PC-9 (cell line): ENCODE measurements around the gene ZDHHC14. TPM values are rescaled to one million over a fixed set of nuclear protein-coding genes. Genes with fewer than 3 reads are reported as not detected.

Source experiments
- BruUV-seq: library from RNA; stranded (reverse); fragments of 400-500 nt; replicated peaks from 2 replicates; lab custom pipeline; 2021; lab: Mats Ljungman, UMichigan
- CTCF ChIA-PET: fragments of 300-600 bp; sonication (Branson Sonifier 250); formaldehyde crosslinking; loops from one replicate; lab custom pipeline; 2022; ENCODE audit warnings: antibody characterized with exemption; lab: Charles Lee
- POLR2A ChIA-PET: fragments of 300-600 bp; sonication (Branson Sonifier 250); formaldehyde crosslinking; loops from one replicate; lab custom pipeline; 2022; ENCODE audit warnings: antibody characterized with exemption; ENCODE audit not compliant: unreplicated experiment; lab: Charles Lee
- DNase-seq, 2 experiments: peaks; one replicate each; pipeline versions ENCODE4 v3.0.0 to v3.0.0-alpha.2; 2015 to 2022; ENCODE audit warnings: mixed read lengths in 1 of 2
- H2AFZ ChIP-seq: fragments of 200-600 bp; sonication (generic); 2 replicates; pipeline ENCODE4 v1.8.1; 2017; ENCODE audit warnings: antibody characterized with exemption
- H3F3A ChIP-seq: fragments of 200-600 bp; sonication (generic); 2 replicates; pipeline ENCODE4 v1.8.1; 2017; ENCODE audit warnings: antibody characterized with exemption, mild to moderate bottlenecking, low read depth; ENCODE audit not compliant: insufficient read depth
- H3K27ac ChIP-seq: fragments of 200-600 bp; sonication (generic); 2 replicates; pipeline ENCODE4 v1.6.1; 2016; ENCODE audit warnings: mixed run types
- H3K27me3 ChIP-seq: fragments of 200-600 bp; sonication (generic); 2 replicates; pipeline ENCODE4 v1.6.1; 2016; ENCODE audit warnings: low read depth, mixed run types; ENCODE audit not compliant: insufficient read depth
- H3K36me3 ChIP-seq: fragments of 200-600 bp; sonication (generic); 2 replicates; pipeline ENCODE4 v1.6.1; 2016; ENCODE audit warnings: low read depth, mixed run types
- H3K4me1 ChIP-seq: fragments of 200-600 bp; sonication (generic); replicated peaks from 2 replicates; pipeline ENCODE4 v1.6.1; 2016; ENCODE audit warnings: mixed run types; ENCODE audit not compliant: insufficient read depth
- H3K4me2 ChIP-seq: fragments of 200-600 bp; sonication (generic); 2 replicates; pipeline ENCODE4 v1.6.1; 2017; ENCODE audit warnings: mixed run types
- H3K4me3 ChIP-seq: fragments of 200-600 bp; sonication (generic); 2 replicates; pipeline ENCODE4 v1.6.1; 2016; ENCODE audit warnings: mixed run types
- H3K79me2 ChIP-seq: fragments of 200-600 bp; sonication (generic); 2 replicates; pipeline ENCODE4 v1.6.1; 2017; ENCODE audit warnings: low read depth, mixed run types
- H3K9me2 ChIP-seq: fragments of 200-600 bp; sonication (generic); 2 replicates; pipeline ENCODE4 v1.8.1; 2017; ENCODE audit warnings: mild to moderate bottlenecking; ENCODE audit not compliant: insufficient read depth
- H3K9me3 ChIP-seq: fragments of 200-600 bp; sonication (generic); 2 replicates; pipeline ENCODE4 v1.8.1; 2016; ENCODE audit warnings: low read depth; ENCODE audit not compliant: insufficient read depth
- H4K20me1 ChIP-seq: fragments of 200-600 bp; sonication (generic); 2 replicates; pipeline ENCODE4 v1.8.1; 2017; ENCODE audit not compliant: insufficient read depth
- CTCF ChIP-seq: fragments of 200-600 bp; sonication (generic); conservative IDR thresholded peaks from 2 replicates; pipeline ENCODE4 v1.6.1; 2017; ENCODE audit warnings: mixed run types, antibody characterized with exemption, mild to moderate bottlenecking, moderate library complexity
- EZH2 ChIP-seq: fragments of 200-600 bp; sonication (generic); IDR thresholded peaks from 2 replicates; pipeline ENCODE4 v1.8.0; 2017; ENCODE audit warnings: antibody characterized with exemption, low read depth
- intact Hi-C: fragments of 100-400 bp; cut with micrococcal nuclease; formaldehyde crosslinking; loops from one replicate; pipeline ENCODE4 v1.10.0; 2022; ENCODE audit not compliant: unreplicated experiment
- total RNA-seq: library from RNA; stranded (reverse); gene quantifications from 2 replicates; pipeline ENCODE4 v1.2.3, GENCODE V29; 2021

Gene ZDHHC14
- total RNA-seq, 1 experiment from 2014 or later: 5.6 TPM

GRCh38 chr6:157646012-157646411 is 265.0 kb downstream of the ZDHHC14 start:
- Histone ChIP-seq H3K4me1 (no peaks in the 10 kb centered on the region), H3K4me2 (no peak overlapping the region), H3K36me3 (no peaks in the 10 kb centered on the region), H4K20me1 (no peaks in the 10 kb centered on the region), H3K9me3 (no peaks in the 10 kb centered on the region), H3K27me3 (no peaks in the 10 kb centered on the region), H3F3A (no peaks in the 10 kb centered on the region), H3K4me3 (no peak overlapping the region), H3K9me2 (no peaks in the 10 kb centered on the region), H3K79me2 (no peaks in the 10 kb centered on the region), H2AFZ (no peak overlapping the region), H3K27ac (no peak overlapping the region)
- DNase-seq: no peak
- intact Hi-C loops: no loop called here
- BruUV-seq: no TSS peak
- ChIA-PET POLR2A (no interaction called here), CTCF (no interaction called here)
- TF ChIP-seq CTCF (no peak), EZH2 (no peak)

- TF ChIP-seq CTCF (no peak), EZH2 (no peak)
- Histone ChIP-seq H3K4me1 (no peaks in the 10 kb centered on the region), H3K27ac (no peak overlapping the region), H3F3A (no peaks in the 10 kb centered on the region), H3K9me2 (no peaks in the 10 kb centered on the region), H3K9me3 (no peaks in the 10 kb centered on the region), H3K36me3 (no peaks in the 10 kb centered on the region), H3K4me2 (no peak overlapping the region), H4K20me1 (no peaks in the 10 kb centered on the region), H2AFZ (no peak overlapping the region), H3K79me2 (no peaks in the 10 kb centered on the region), H3K4me3 (no peak overlapping the region), H3K27me3 (no peaks in the 10 kb centered on the region)
- no peak for DNase-seq
- intact Hi-C loops: no loop called here
- POLR2A ChIA-PET: no interaction called here
- CTCF ChIA-PET: no interaction called here
- BruUV-seq: no TSS peak
These were observed 266.4 kb downstream of the ZDHHC14 start for GRCh38 chr6:157647261-157647915.

GRCh38 chr6:157648561-157648960 is 267.6 kb downstream of the ZDHHC14 start:
- Histone ChIP-seq H3K9me3 (no peaks in the 10 kb centered on the region), H3K4me3 (no peak overlapping the region), H3K27me3 (no peaks in the 10 kb centered on the region), H3F3A (no peaks in the 10 kb centered on the region), H3K4me1 (no peaks in the 10 kb centered on the region), H3K4me2 (no peak overlapping the region), H4K20me1 (no peaks in the 10 kb centered on the region), H2AFZ (no peak overlapping the region), H3K79me2 (no peaks in the 10 kb centered on the region), H3K27ac (no peak overlapping the region), H3K36me3 (no peaks in the 10 kb centered on the region), H3K9me2 (no peaks in the 10 kb centered on the region)
- no TSS peak for BruUV-seq
- no peak for DNase-seq
- no peak for TF ChIP-seq CTCF
- no peak for TF ChIP-seq EZH2
- ChIA-PET CTCF (no interaction called here), POLR2A (no interaction called here)
- intact Hi-C loops: no loop called here
